ENCODE measurements around the gene ZCCHC2. TPM values are rescaled to one million over a fixed set of nuclear protein-coding genes. Genes with fewer than 3 reads are reported as not detected.

The ZCCHC2 gene
- total and polyA plus RNA-seq, 2 of the 4 experiments (the other 2 are of a cell fraction): 3.2 to 3.6 TPM

DNA sequence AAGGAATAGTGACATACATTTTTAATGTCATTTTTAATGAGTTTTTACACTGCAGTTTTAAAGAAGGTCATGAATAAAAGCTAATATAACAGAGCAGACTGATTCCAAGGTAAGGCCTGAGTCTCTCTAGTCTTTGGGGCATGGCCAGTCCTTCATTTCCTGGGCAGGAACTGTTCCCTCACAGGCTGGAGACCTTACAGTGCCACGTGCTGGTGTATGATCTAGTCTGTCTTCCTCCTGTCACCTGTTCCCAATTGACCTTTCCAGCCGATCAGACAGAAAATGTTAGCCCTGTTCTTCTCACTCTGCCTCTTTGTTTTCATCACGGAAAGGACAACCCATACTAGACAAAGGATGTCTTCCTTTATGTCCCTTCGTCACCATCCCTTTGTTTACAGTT lies 33.6 kb downstream of the ZCCHC2 start:
- Histone ChIP-seq H3K4me3 (ENCODE audit: insufficient read depth, low read depth, low read length) (no peak overlapping the region), H3K9ac (ENCODE audit: low read depth, low read length) (no peak overlapping the region), H3K9me3 (ENCODE audit: control insufficient read depth, insufficient read depth, low read length) (no peaks in the 10 kb centered on the region), H2AK5ac (ENCODE audit: low read depth, low read length) (no peak overlapping the region), H3K27me3 (ENCODE audit: control insufficient read depth, insufficient read depth, low read length) (no peaks in the 10 kb centered on the region), H2AFZ (replicated peaks; ENCODE audit: low read length, poor library complexity) (no peak overlapping the region), H2AK9ac (replicated peaks; ENCODE audit: low read depth, low read length, poor library complexity) (no peak overlapping the region), H2BK20ac (ENCODE audit: low read depth, low read length) (no peak overlapping the region), H3K14ac (replicated peaks; ENCODE audit: low read depth, low read length) (no peak overlapping the region), H3K56ac (ENCODE audit: extremely low read depth, insufficient read depth, low read length) (no peak overlapping the region), H4K8ac (ENCODE audit: low read depth in 2 of 2, low read length in 2 of 2) (no peak overlapping the region), H4K5ac (ENCODE audit: low read depth, low read length) (no peak overlapping the region), H2BK5ac (ENCODE audit: low read depth, low read length, poor library complexity, severe bottlenecking) (no peak overlapping the region), H3K23ac (ENCODE audit: low read depth, low read length) (no peak overlapping the region), H3K36me3 (ENCODE audit: control insufficient read depth, insufficient read depth, low read length) (peaks cover 11% of the 10 kb centered on the region), H3K79me1 (ENCODE audit: low read depth in 1 of 2, low read length in 2 of 2) (no peaks in the 10 kb centered on the region), H3K9me1 (ENCODE audit: insufficient read depth, low read length) (peaks cover 2% of the 10 kb centered on the region; the same call in 1 of the 2 replicates), H3K27ac (ENCODE audit: insufficient read depth, low read length) (no peak overlapping the region), H2BK120ac (ENCODE audit: low read depth, low read length) (no peak overlapping the region), H4K91ac (ENCODE audit: insufficient read depth, low read depth, low read length) (no peak overlapping the region), H2BK15ac (ENCODE audit: low read depth, low read length) (no peak overlapping the region), H3K18ac (ENCODE audit: low read depth, low read length) (no peak overlapping the region), H4K20me1 (ENCODE audit: insufficient read depth, low read length) (no peaks in the 10 kb centered on the region), H3K4me2 (ENCODE audit: low read depth, low read length) (no peak overlapping the region), H3K4me1 (ENCODE audit: control insufficient read depth, insufficient read depth, low read length) (0 out of 2 replicates have a peak, but pooled peaks cover 2% of the 10 kb centered on the region), H3K4ac (ENCODE audit: low read depth, low read length) (no peak overlapping the region)
- dilution Hi-C loops (cut with HindIII; ENCODE audit: low sequenced_read_pairs, unreplicated experiment) (no loop called here), in situ Hi-C loops (cut with MboI; ENCODE audit: low sequenced_read_pairs) (loop anchor here (25.0 kb wide), 1 partner anchor 269 kb away; no protein-coding TSS in a partner anchor), intact Hi-C loops (cut with micrococcal nuclease) (no loop called here)
- no peak for TF ChIP-seq MAFK (IDR thresholded peaks at IDR 0.05; ENCODE audit: low read depth, low read length)
- TF ChIP-seq ELK1 (IDR thresholded peaks at IDR 0.05; ENCODE audit: borderline replicate concordance, low read depth, low read length): no peak
- no peak for TF ChIP-seq CHD1 (IDR thresholded peaks at IDR 0.05; ENCODE audit: low read depth, low read length)
- TF ChIP-seq NFE2L2 (IDR thresholded peaks at IDR 0.05; ENCODE audit: low read depth, low read length): no peak
- no peak for TF ChIP-seq POLR2A (IDR thresholded peaks at IDR 0.05; ENCODE audit: low read depth, low read length)
- no peak for TF ChIP-seq CTCF (conservative IDR thresholded peaks at IDR 0.05; ENCODE audit: low read depth, low read length)
- no peak for TF ChIP-seq RFX5 (IDR thresholded peaks at IDR 0.05; ENCODE audit: low read depth, low read length)
- WGBS, 2 experiments (ENCODE audit: extremely low coverage in 2 of 2, insufficient read length in 1 of 2): 87% methylated on average over 3 of the region's 4 CpGs; no CpG with 5 or more reads in 1 of the 2 experiments
- no TSS peak for BruUV-seq (replicated peaks)
- ATAC-seq (ENCODE audit: low read depth) (no peak), DNase-seq (no peak)
- POLR2A ChIA-PET (ENCODE audit: unreplicated experiment): no interaction called here
- CTCF ChIA-PET: interaction anchor here (0.7 kb wide), 1 partner anchor 18 kb away, joined by 3 read pairs; no protein-coding TSS in a partner anchor

Measured in IMR-90 (cell line).